ENCODE data around the gene SP7. TPM values are rescaled to one million over a fixed set of nuclear protein-coding genes. Genes with fewer than 3 reads are reported as not detected.

SP7 gene
- total and polyA plus RNA-seq, 4 donors = not detected

- Histone ChIP-seq H3K4me3 (peak overlapping the region; percentile 64), H3K4me1 (ENCODE audit: control insufficient read depth in 5 of 5, insufficient read depth in 5 of 5, low read length in 5 of 5) (peaks cover 0 to 25% (median 6%) of the 10 kb centered on the region in 5 donors), H3K27me3 (ENCODE audit: control insufficient read depth in 3 of 3, insufficient read depth in 3 of 3, low read length in 2 of 3) (no peaks in the 10 kb centered on the region), H3K9ac (ENCODE audit: insufficient read depth in 1 of 2, low read length in 2 of 2) (peak overlapping the region; percentile 41 to 97), H3K9me3 (ENCODE audit: control insufficient read depth in 4 of 4, insufficient read depth in 3 of 4, low read length in 3 of 4) (no peaks in the 10 kb centered on the region), H3K27ac (ENCODE audit: low read depth in 1 of 2, low read length in 1 of 2) (peak overlapping the region; percentile 79 to 93), H3K36me3 (ENCODE audit: control insufficient read depth in 4 of 4, insufficient read depth in 4 of 4, low read length in 4 of 4) (peaks cover 0 to 24% (median 14%) of the 10 kb centered on the region in 4 donors)
- no peak for DNase-seq
- WGBS, 2 donors = 38 to 47% methylated on average over 10 of the region's 10 CpGs
- TF ChIP-seq CTCF (IDR thresholded peaks at IDR 0.05; ENCODE audit: control extremely low read depth, extremely low read depth) = no peak
- ATAC-seq (ENCODE audit: insufficient read depth, low FRiP score) = no peak
These were observed 15.6 kb downstream of the SP7 start for GRCh38 chr12:53320352-53321195.

DNA sequence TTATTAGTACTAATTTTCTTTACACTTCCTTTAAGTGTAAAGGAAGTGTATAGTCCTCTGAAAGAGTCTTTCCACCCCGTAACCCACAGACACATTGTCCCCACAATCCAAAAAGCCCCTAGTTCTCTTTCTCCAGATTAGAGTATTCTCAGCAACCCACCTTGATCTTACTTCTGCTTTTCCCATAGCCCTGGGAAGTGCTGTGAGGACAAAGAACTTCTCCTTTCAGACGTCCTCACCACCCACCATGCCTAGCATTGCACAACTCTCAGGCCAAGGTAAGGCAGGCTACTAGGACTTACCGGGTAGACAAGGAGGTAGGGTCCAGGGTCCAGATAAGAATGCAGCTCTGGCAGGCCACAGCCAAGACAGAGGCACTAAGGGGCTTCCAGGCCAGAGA lies 22.2 kb downstream of the SP7 start:
- no peak overlapping the region for H3K4me3 ChIP-seq
- DNase-seq = no peak
- no peaks in the 10 kb centered on the region for H3K9me3 ChIP-seq (ENCODE audit: control insufficient read depth in 4 of 4, insufficient read depth in 3 of 4, low read length in 3 of 4)
- ATAC-seq (ENCODE audit: insufficient read depth, low FRiP score) = no peak
- H3K36me3 ChIP-seq (ENCODE audit: control insufficient read depth in 4 of 4, insufficient read depth in 4 of 4, low read length in 4 of 4) = peaks cover 5 to 42% (median 29%) of the 10 kb centered on the region in 4 donors
- H3K27me3 ChIP-seq (ENCODE audit: control insufficient read depth in 3 of 3, insufficient read depth in 3 of 3, low read length in 2 of 3) = no peaks in the 10 kb centered on the region
- H3K27ac ChIP-seq (ENCODE audit: low read depth in 1 of 2, low read length in 1 of 2) = no peak overlapping the region
- TF ChIP-seq CTCF (IDR thresholded peaks at IDR 0.05; ENCODE audit: control extremely low read depth, extremely low read depth) = no peak
- 27 to 48% methylated on average over 3 of the region's 3 CpGs for WGBS, 2 donors
- no peaks in the 10 kb centered on the region for H3K4me1 ChIP-seq (ENCODE audit: control insufficient read depth in 5 of 5, insufficient read depth in 5 of 5, low read length in 5 of 5)
- H3K9ac ChIP-seq (ENCODE audit: insufficient read depth in 1 of 2, low read length in 2 of 2) = no peak overlapping the region

GRCh38 chr12:53308276-53308675 lies 27.9 kb downstream of the SP7 start:
- Histone ChIP-seq H3K36me3 (ENCODE audit: control insufficient read depth in 4 of 4, insufficient read depth in 4 of 4, low read length in 4 of 4) (peaks cover 12 to 41% (median 40%) of the 10 kb centered on the region in 4 donors), H3K4me1 (ENCODE audit: control insufficient read depth in 5 of 5, insufficient read depth in 5 of 5, low read length in 5 of 5) (no peaks in the 10 kb centered on the region), H3K27me3 (ENCODE audit: control insufficient read depth in 3 of 3, insufficient read depth in 3 of 3, low read length in 2 of 3) (no peaks in the 10 kb centered on the region), H3K4me3 (no peak overlapping the region), H3K9me3 (ENCODE audit: control insufficient read depth in 4 of 4, insufficient read depth in 3 of 4, low read length in 3 of 4) (no peaks in the 10 kb centered on the region), H3K27ac (ENCODE audit: low read depth in 1 of 2, low read length in 1 of 2) (no peak overlapping the region), H3K9ac (ENCODE audit: insufficient read depth in 1 of 2, low read length in 2 of 2) (no peak overlapping the region)
- no peak for TF ChIP-seq CTCF (IDR thresholded peaks at IDR 0.05; ENCODE audit: control extremely low read depth, extremely low read depth)
- ATAC-seq (ENCODE audit: insufficient read depth, low FRiP score) (no peak), DNase-seq (no peak)
- 75 to 93% methylated on average over 4 of the region's 4 CpGs for WGBS, 2 donors
